Keratinocyte (primary cell): ENCODE data around the gene ABCC9.

Experiments
- CTCF ChIP-seq, 3 experiments: IDR thresholded peaks in 1 of 3; conservative IDR thresholded peaks in 1 of 3; optimal IDR thresholded peaks in 1 of 3; 2 replicates in 2 of 3; 3 replicates in 1 of 3; pipeline versions ENCODE3 to v1.5.1; 2011; ENCODE audit warnings: low read length in 3 of 3, mild to moderate bottlenecking in 3 of 3, moderate library complexity in 2 of 3, control low read depth in 1 of 3, inconsistent platforms in 1 of 3; ENCODE audit not compliant: insufficient read depth in 2 of 3; ENCODE audit errors: extremely low read depth in 1 of 3
- EZH2 ChIP-seq: IDR thresholded peaks from one replicate; pipeline ENCODE4 v1.6.1; 2012; ENCODE audit warnings: inconsistent platforms, mild to moderate bottlenecking, low read length, moderate library complexity

- TF ChIP-seq CTCF (optimal IDR thresholded peaks at IDR 0.05 in 1 of 3, IDR thresholded peaks at IDR 0.05 in 1 of 3, conservative IDR thresholded peaks at IDR 0.05 in 1 of 3; ENCODE audit: extremely low read depth in 1 of 3, insufficient read depth in 2 of 3, low read length in 3 of 3) (no peak), EZH2 (no peak)
Measured at GRCh38 chr12:21800011-21800410, 141.2 kb downstream of the ABCC9 start.
